GM06990 (cell line): Measurements from ENCODE around the gene ZC3H12A.

Experiments used
- DNase-seq: peaks from one replicate; pipeline ENCODE4 v3.0.0-alpha.2; 2011; ENCODE audit not compliant: insufficient read length; ENCODE audit errors: extremely low read depth
- H3K27me3 ChIP-seq: replicated peaks from 2 replicates; pipeline ENCODE4 v1.6.0; 2011; ENCODE audit warnings: low read length; ENCODE audit not compliant: control insufficient read depth, insufficient read depth
- H3K36me3 ChIP-seq: 2 replicates; pipeline ENCODE4 v1.5.1; 2011; ENCODE audit warnings: low read length; ENCODE audit not compliant: control insufficient read depth, insufficient read depth
- H3K4me3 ChIP-seq: replicated peaks from 2 replicates; pipeline ENCODE4 v1.5.1; 2011; ENCODE audit warnings: low read depth, mild to moderate bottlenecking, control low read depth, low read length
- CTCF ChIP-seq: IDR thresholded peaks from 2 replicates; pipeline ENCODE4 v1.5.1; 2011; ENCODE audit warnings: low read length, control low read depth, mild to moderate bottlenecking, inconsistent platforms; ENCODE audit not compliant: insufficient read depth, poor library complexity, severe bottlenecking

The ZC3H12A gene

DNA sequence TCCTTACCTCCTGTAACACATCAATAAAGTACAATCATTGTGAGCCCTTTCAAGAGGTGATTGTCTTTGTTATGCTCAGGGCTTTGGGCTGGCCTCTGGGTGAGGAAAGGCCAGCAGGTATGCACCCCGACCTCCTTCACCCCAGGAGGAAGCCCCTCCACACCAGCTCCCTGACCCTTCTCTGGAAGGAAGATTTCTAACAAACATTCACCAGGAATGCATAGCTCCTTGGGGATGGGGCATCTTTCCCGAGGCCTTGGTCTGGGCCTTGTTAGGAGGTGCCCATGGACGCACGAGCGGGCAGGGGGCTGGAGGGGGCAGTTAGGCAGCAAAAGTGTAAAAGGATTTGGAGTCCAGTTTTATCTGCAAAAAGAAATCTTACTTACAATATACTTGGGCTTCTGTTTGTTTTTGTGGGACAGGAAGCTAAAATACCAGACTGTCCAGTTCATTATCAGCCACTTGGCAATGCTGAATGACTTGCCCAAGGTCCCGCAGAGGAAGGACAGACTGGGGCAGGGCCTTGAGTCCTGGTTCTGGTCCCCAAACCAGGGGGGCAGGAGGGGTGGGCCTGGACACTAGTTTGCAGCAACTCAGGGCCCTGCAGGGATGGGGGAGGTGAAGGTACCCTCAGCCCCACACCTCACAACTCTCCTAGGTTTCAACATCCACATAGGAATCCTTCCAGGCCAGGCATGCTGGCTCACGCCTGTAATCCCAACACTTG, 10.1 kb downstream of the ZC3H12A start:
- DNase-seq = no peak
- TF ChIP-seq CTCF = no peak
- H3K27me3 ChIP-seq = no peaks in the 10 kb centered on the region
- H3K4me3 ChIP-seq = no peak overlapping the region
- peaks cover 42% of the 10 kb centered on the region for H3K36me3 ChIP-seq

DNA sequence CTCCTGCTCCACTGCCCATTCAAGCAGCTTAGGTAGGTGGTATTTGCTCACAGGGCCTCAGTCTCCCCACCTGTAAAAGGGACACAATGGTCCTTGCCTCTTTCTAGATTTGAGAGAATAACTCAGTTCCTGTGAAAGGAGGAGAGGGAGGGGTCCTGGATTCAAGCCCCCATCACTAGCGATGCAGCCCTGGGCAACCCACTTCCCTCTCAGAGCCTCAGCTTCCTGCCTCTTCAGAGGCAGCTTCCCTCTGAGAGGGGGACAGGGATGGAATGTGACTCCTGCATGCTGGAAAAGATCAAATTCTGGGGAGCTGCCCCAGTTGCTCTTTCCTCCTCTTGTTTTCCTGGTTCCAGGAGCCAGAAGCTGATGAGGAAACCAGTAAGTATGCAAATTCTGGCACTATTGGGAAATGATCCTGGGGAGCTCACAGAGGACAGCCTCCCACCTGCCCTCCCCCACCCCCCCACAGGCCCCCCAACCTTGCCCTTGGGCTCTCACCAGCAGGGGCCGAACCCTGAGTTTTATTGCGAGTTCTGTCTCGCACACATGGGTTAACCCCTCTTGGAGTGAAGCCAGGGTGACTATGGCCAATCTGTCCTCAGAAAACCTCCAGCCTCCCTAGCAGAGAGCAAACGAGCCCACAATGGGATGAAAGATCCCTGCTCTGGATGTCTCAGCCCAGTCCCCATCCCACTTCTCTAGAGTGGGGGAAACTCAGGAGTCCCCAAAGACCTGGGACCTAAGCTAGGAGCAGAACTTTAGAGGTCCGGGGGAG, 11.7 kb downstream of the ZC3H12A start:
- TF ChIP-seq CTCF = no peak
- DNase-seq = no peak
- peaks cover 30% of the 10 kb centered on the region for H3K36me3 ChIP-seq
- H3K4me3 ChIP-seq = no peak overlapping the region
- H3K27me3 ChIP-seq = no peaks in the 10 kb centered on the region

GRCh38 chr1:37486680-37487618, 12.6 kb downstream of the ZC3H12A start:
- Histone ChIP-seq H3K36me3 (peaks cover 22% of the 10 kb centered on the region), H3K27me3 (no peaks in the 10 kb centered on the region), H3K4me3 (no peak overlapping the region)
- peak; percentile 99 for TF ChIP-seq CTCF
- no peak for DNase-seq

DNA sequence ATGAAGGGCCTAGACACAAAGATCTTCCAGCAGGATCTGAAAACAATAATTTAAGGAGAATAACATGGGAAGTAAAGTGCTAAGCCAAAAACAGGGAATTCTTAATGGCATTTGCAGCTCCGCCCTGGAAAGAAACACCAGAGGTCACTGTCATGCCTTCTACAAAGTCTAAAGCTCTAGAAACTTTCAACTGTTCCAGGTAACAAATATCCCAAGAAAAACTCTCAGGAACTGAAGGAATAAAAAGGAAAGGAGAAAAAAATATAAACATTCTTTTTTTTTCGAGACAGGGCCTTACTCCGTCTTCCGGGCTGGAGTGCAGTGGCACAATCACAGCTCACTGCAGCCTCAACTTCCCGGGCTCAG, 13.2 kb downstream of the ZC3H12A start:
- no peak for TF ChIP-seq CTCF
- no peak overlapping the region for H3K4me3 ChIP-seq
- no peak for DNase-seq
- no peaks in the 10 kb centered on the region for H3K27me3 ChIP-seq
- peaks cover 15% of the 10 kb centered on the region for H3K36me3 ChIP-seq

DNA sequence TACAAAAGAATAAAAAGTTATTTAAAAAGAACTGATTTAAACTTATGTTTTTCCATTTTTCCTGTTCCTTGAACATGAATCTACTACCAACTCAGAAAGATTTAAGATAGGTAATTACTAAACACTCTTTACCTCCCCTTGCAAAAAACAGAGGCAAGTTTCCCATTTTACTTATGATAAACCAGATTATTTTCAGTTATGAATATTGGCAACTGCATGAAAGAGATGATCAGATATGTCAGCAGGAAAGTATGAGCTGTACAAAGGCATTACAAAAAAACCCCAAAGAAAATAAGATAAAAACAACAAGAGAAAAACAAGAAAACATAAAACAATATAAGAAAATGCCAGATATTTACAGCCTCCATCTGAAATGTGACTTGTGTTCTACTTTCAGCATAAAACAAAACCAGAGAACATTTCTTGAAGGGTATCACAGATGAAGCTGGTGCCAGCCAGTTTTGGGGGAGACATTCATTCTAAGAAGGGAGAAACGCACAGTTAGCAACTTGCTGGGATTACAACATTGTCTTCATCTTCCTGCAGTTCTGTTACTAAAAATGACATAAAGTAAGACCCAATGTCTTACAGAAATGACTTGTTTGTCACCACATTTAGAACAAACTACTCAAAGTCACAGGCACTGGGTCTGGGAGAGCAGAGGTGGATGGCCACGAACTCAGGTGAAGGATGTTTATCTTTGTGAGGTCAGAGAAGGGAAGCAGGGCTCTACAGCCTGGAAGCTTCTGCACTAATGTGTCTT, 19.1 kb downstream of the ZC3H12A start:
- no peaks in the 10 kb centered on the region for H3K27me3 ChIP-seq
- DNase-seq = no peak
- peaks cover 5% of the 10 kb centered on the region for H3K36me3 ChIP-seq
- no peak for TF ChIP-seq CTCF
- no peak overlapping the region for H3K4me3 ChIP-seq
